ENCODE measurements around the gene FCGR2B.
A peak's percentile ranks its signal among the peaks of the same experiment; 100 is the strongest.

Gene FCGR2B

DNA sequence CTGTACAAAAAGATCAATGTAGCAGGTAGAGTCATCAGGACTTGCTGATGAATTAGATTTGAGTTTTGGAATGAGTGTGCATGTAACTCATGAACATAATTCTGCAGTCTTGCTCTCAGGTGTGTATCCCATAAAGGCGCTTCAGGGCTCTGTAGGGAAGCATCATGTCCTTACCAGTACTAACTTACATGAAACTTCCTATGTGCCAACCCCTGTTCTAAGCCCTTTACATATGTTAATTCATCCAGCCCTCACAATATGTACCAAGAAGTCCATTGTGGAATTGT lies 56.3 kb downstream of the FCGR2B start:
- TF ChIP-seq, protein P1, sequence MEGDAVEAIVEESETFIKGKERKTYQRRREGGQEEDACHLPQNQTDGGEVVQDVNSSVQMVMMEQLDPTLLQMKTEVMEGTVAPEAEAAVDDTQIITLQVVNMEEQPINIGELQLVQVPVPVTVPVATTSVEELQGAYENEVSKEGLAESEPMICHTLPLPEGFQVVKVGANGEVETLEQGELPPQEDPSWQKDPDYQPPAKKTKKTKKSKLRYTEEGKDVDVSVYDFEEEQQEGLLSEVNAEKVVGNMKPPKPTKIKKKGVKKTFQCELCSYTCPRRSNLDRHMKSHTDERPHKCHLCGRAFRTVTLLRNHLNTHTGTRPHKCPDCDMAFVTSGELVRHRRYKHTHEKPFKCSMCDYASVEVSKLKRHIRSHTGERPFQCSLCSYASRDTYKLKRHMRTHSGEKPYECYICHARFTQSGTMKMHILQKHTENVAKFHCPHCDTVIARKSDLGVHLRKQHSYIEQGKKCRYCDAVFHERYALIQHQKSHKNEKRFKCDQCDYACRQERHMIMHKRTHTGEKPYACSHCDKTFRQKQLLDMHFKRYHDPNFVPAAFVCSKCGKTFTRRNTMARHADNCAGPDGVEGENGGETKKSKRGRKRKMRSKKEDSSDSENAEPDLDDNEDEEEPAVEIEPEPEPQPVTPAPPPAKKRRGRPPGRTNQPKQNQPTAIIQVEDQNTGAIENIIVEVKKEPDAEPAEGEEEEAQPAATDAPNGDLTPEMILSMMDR (conservative IDR thresholded peaks at IDR 0.05): no peak
- no peak overlapping the region for H3K27ac ChIP-seq

DNA sequence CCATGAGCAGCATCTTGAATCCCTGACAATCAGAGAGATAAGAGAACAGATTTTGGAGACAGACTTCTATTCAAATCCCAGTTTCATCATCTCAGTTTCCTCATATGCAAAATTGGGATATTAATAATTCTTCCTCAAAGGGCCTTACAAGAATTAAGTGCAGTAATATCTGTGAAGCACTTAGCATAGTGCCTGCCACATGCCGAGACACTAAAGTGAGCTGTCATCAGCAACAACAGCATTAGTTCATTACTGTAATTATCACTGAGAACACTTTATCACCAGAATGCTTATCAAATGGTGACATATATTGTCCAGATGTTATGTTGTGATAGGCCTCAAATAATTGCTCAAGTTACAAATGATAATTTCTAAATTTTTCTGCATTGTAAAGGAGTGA lies 57.5 kb downstream of the FCGR2B start:
- no peak overlapping the region for H3K27ac ChIP-seq
- TF ChIP-seq, protein P1 (conservative IDR thresholded peaks at IDR 0.05): no peak

DNA sequence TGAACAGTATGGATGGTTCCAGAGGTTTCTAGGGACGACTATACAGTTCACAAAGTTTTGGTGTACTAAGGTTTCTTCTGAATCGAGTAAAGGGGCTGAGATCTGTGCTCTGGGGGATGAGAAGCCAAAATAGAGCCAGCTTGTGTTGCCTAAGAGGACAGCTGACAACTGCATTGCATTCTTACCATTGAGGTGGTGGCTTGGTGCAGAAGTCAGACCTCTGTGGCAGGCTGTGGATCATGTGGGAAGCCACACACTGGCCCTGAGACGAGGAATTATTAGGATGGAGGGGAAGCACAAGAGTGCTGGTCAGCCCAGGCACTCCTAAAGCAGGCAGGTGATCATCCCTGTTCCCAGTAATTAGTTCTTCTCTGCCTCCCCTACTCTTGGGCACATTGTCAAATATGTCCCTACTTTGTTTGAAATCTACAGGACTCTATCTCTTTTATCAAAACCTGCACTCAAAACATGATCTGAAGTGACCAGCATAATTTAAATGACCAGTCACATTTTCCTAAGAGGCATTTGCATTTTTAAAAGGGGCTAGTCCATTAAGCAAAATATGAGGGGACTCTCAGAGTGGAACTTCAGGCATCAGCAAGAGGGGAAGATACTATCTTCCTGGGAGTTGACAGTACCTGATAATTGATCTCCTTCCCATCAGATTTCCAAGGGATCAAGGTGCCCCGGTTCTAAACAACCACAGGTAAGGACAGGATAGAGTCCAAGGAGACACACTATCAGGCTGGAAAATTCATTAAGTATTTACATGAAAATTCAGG lies 58.2 kb downstream of the FCGR2B start, which contains the start of gene FCRLB:
Gene FCRLB (plus strand): TSS at position 589 of the 782 bp plus-strand sequence. CDS start 1,129 bp downstream, outside the sequence.
- no peak within 1 kb of the TSS for H3K27ac ChIP-seq
- TF ChIP-seq, protein P1 (conservative IDR thresholded peaks at IDR 0.05): no peak

DNA sequence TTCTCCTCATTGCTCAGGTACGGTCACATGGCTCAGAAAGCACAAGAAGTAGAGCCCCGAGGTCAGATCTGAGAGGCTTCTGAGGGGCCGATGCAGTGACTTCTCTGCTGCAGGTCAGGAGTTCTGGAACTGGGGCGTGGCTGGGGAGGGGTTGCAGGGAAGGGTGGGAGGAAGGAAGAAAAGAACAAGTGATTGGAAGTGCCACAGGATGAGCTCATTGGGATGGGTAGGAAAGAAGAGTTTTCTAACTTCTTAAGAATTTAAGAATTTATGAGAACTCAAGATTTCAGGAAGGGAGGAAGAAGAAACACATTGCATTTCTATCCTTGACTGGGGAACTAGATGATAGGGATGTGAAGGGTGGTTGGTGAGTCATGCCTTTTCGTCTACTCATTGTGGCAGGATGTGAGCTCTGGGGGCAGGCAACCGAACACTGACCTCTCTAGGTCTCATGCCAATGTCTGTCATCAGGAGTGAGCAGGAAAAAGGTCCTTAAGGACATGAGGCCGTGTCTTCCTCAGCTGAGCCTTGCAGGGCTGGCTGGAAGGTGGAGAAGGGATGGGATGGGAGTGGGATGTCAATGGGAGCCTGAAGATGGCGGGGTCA lies 58.9 kb downstream of the FCGR2B start:
- no peak overlapping the region for H3K27ac ChIP-seq
- TF ChIP-seq, protein P1 (conservative IDR thresholded peaks at IDR 0.05): no peak

DNA sequence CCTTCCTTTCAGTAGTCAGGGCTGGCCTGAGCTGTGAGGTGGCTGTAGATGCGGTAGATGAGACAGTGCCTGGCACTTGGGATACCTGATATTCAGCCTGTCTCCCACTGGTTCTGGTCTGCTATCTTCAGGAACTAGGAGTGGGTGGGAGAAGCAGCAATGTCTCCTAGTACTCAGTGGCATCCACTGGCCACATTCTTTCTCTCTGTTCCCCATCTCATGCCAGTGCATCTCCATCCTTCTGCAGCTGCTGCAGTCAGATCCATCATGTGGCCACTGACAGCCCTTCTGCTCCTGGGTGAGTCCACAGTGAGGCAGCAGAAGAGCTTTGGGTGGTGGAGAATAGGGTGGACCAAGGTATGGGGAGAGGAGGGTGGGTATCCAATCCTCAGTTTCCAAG lies 59.5 kb downstream of the FCGR2B start:
- H3K27ac ChIP-seq: no peak overlapping the region
- TF ChIP-seq, protein P1 (conservative IDR thresholded peaks at IDR 0.05): no peak

DNA sequence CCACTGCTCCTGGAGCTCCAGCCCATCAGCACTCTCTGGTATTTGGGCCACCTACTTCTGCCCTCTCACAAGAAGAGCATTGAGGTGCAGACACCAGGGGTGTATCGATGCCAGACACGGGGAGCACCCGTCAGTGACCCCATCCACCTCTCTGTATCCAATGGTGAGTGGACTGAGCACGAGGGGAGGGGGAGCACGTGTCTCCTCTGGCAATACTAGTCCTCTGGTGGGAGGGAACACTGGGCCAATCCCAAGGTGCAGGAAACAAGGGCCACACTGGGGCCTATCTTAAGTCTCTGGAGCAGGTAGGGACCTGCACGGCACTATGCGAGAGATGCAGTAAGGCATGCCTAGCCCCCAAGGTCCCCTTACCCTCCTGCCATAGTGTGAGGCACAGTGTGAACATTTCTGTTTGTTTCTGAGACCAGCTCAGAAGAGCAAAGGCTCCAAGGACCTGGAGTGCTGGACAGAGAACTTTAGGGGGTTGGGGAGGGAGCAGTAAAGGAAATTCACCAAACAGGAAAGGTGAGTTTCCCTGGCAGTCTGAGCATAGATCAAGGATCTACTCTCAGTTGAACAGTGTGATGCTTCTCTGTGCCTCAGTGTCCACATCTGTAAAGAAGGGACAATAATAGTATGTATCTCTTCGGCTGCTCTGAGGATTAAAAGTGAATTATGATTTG lies 60.7 kb downstream of the FCGR2B start:
- TF ChIP-seq, protein P1 (conservative IDR thresholded peaks at IDR 0.05): no peak
- peak overlapping the region; percentile 32 for H3K27ac ChIP-seq

DNA sequence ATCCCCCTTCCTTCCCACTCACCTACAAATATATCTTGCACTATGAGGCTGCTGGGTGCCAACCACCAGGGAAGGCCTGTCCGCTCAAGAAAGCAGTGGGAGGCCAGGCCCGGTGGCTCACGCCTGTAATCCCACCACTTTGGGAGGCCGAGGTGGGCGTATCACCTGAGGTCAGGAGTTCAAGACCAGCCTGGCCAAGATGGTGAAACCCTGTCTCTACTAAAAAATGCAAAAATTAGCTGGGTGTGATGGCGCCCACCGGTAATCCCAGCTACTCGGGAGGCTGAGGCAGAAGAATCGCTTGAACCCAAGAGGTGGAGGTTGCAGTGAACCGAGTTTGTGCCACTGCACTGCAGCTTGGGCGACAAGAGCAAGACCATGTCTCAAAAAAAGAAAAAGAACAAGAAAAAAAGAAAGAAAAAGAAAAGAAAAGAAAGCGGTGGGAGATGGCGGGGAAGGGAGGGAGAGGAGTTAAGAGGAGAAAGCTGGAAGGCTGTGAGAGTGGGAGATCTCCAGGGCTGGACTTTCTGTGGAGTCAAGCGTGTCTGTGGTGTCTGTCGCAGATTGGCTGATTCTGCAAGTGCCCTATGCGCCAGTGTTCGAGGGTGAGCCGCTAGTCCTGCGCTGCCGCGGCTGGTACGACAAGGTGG lies 62.4 kb downstream of the FCGR2B start:
- H3K27ac ChIP-seq: peak overlapping the region; percentile 70
